Gastrocnemius medialis (tissue), 4 donors: ENCODE measurements around the gene CFAP119. TPM values are rescaled to one million over a fixed set of nuclear protein-coding genes. Genes with fewer than 3 reads are reported as not detected.

Source experiments
- ATAC-seq, 2 donors: fragments of 150-250 bp; one replicate each; pipeline ENCODE4 v1.9.1; 2016
- DNase-seq, 2 donors: peaks; one replicate each; pipeline ENCODE4 v3.0.0-alpha.2; 2019
- H3K27ac ChIP-seq, 4 donors: fragments of 200-600 bp; sonication (generic); 1 replicate in 1 of 4; 2 replicates in 3 of 4; pipeline ENCODE4 v1.5.1; 2016 to 2018; ENCODE audit warnings: mild to moderate bottlenecking in 2 of 4, moderate library complexity in 1 of 4
- H3K27me3 ChIP-seq, 3 donors: fragments of 200-600 bp; sonication (generic) in 2 of 3; 1 replicate in 1 of 3; 2 replicates in 2 of 3; pipeline versions ENCODE4 v1.5.1 to v1.6.0; 2016 to 2019; ENCODE audit warnings: mild to moderate bottlenecking in 1 of 3, moderate library complexity in 1 of 3
- H3K36me3 ChIP-seq, 2 donors: fragments of 200-600 bp; sonication (generic) in 1 of 2; one replicate each; pipeline ENCODE4 v1.5.1; 2017 to 2018
- H3K4me1 ChIP-seq, 2 donors: fragments of 200-600 bp; sonication (generic) in 1 of 2; one replicate each; pipeline ENCODE4 v1.5.1; 2016 to 2017; ENCODE audit warnings: mild to moderate bottlenecking in 2 of 2
- H3K4me3 ChIP-seq, 4 donors: fragments of 200-600 bp; sonication (generic) in 3 of 4; 1 replicate in 1 of 4; 2 replicates in 3 of 4; pipeline ENCODE4 v1.5.1; 2016 to 2019; ENCODE audit warnings: mild to moderate bottlenecking in 2 of 4
- H3K9me3 ChIP-seq, 3 donors: fragments of 200-600 bp; sonication (generic) in 2 of 3; 1 replicate in 1 of 3; 2 replicates in 2 of 3; pipeline ENCODE4 v1.5.1; 2016 to 2019
- CTCF ChIP-seq, 5 experiments: fragments of 450-650 bp in 3 of 5; fragments of 200-600 bp in 2 of 5; sonication (generic) in 2 of 5; IDR thresholded peaks in 4 of 5; conservative IDR thresholded peaks in 1 of 5; 1 replicate in 4 of 5; 2 replicates in 1 of 5; pipeline ENCODE4 v1.5.1; 2016 to 2019; ENCODE audit warnings: antibody characterized with exemption in 5 of 5, mild to moderate bottlenecking in 3 of 5, moderate library complexity in 3 of 5
- POLR2A ChIP-seq, 2 donors: fragments of 450-650 bp; IDR thresholded peaks; one replicate each; pipeline ENCODE4 v1.6.1; 2017; ENCODE audit warnings: antibody characterized with exemption in 2 of 2, mild to moderate bottlenecking in 2 of 2, moderate library complexity in 2 of 2
- in situ Hi-C, 4 donors: fragments of 200-750 bp; cut with MboI; loops; one replicate each; pipeline versions ENCODE4 v1.15.0 to v1.8.0; 2017; ENCODE audit warnings: low sequenced_read_pairs in 4 of 4
- intact Hi-C: fragments of 100-400 bp; cut with DNase I; formaldehyde crosslinking; loops from one replicate; pipeline ENCODE4 v1.15.1; 2023; ENCODE audit warnings: low total_unique reads
- total RNA-seq, 4 donors: library from RNA; depleted of rRNA; stranded (reverse); fragments of >200 nt; gene quantifications; one replicate each; pipeline versions ENCODE4 v1.1.0 to v1.2.3, GENCODE V29; 2016

Gene CFAP119
- total RNA-seq, 4 donors from 2014 or later, result 0.73 to 5.8 (median 1.7) TPM; not detected in 1

- Histone ChIP-seq H3K9me3 (no peaks in the 10 kb centered on the region), H3K27me3 (no peaks in the 10 kb centered on the region), H3K4me1 (peaks cover 3 to 4% of the 10 kb centered on the region in 2 donors), H3K36me3 (no peaks in the 10 kb centered on the region), H3K27ac (no peak overlapping the region), H3K4me3 (no peak overlapping the region)
- ATAC-seq (no peak), DNase-seq (no peak)
- TF ChIP-seq POLR2A (IDR thresholded peaks at IDR 0.05), result no peak
- TF ChIP-seq CTCF (IDR thresholded peaks at IDR 0.05 in 4 of 5, conservative IDR thresholded peaks at IDR 0.05 in 1 of 5), result no peak
- in situ Hi-C loops (no loop called here), intact Hi-C loops (no loop called here)
Measured at GRCh38 chr16:30793508-30794069, 31.7 kb upstream of the CFAP119 start.

GRCh38 chr16:30787613-30788378 lies 25.9 kb upstream of the CFAP119 start:
- peak in 1 of 2 donors; percentile 55 for ATAC-seq
- Histone ChIP-seq H3K27ac (peak overlapping the region; percentile 80 to 95 (median 91)), H3K4me1 (peaks cover 15 to 18% of the 10 kb centered on the region in 2 donors), H3K27me3 (no peaks in the 10 kb centered on the region), H3K4me3 (peak overlapping the region; percentile 73 to 95 (median 87)), H3K36me3 (peaks cover 0 to 10% of the 10 kb centered on the region in 2 donors), H3K9me3 (no peaks in the 10 kb centered on the region)
- intact Hi-C loops (loop anchor here (1.0 kb wide), 1 partner anchor 18 kb away; no protein-coding TSS in a partner anchor), in situ Hi-C loops (no loop called here)
- DNase-seq, result no peak
- peak in 1 of 5 experiments; percentile 4 for TF ChIP-seq CTCF (IDR thresholded peaks at IDR 0.05 in 4 of 5, conservative IDR thresholded peaks at IDR 0.05 in 1 of 5)
- no peak for TF ChIP-seq POLR2A (IDR thresholded peaks at IDR 0.05)

- intact Hi-C loops (loop anchor here (1.0 kb wide), 1 partner anchor 18 kb away; no protein-coding TSS in a partner anchor), in situ Hi-C loops (no loop called here)
- Histone ChIP-seq H3K9me3 (no peaks in the 10 kb centered on the region), H3K36me3 (peaks cover 0 to 17% of the 10 kb centered on the region in 2 donors), H3K27me3 (no peaks in the 10 kb centered on the region), H3K4me1 (peaks cover 15 to 18% of the 10 kb centered on the region in 2 donors), H3K27ac (peak within 1 kb of the TSS; percentile 80 to 95 (median 91)), H3K4me3 (peak within 1 kb of the TSS; percentile 73 to 95 (median 87))
- DNase-seq (peak in 1 of 2 donors; percentile 62), ATAC-seq (peak; percentile 73 to 78)
- peak in 2 of 5 experiments; percentile 10 to 11 for TF ChIP-seq CTCF (IDR thresholded peaks at IDR 0.05 in 4 of 5, conservative IDR thresholded peaks at IDR 0.05 in 1 of 5)
- TF ChIP-seq POLR2A (IDR thresholded peaks at IDR 0.05), result no peak
Measured at GRCh38 chr16:30786936-30787612, 25.2 kb upstream of the CFAP119 start, which contains the start of gene ZNF629. Gene ZNF629 (minus strand): TSS chr16:30787205. CDS start chr16:30784482, 2,723 bp downstream.

- DNase-seq (no peak), ATAC-seq (peak; percentile 37 to 47)
- in situ Hi-C loops (no loop called here), intact Hi-C loops (no loop called here)
- no peaks in the 10 kb centered on the region for H3K27me3 ChIP-seq
- TF ChIP-seq CTCF (IDR thresholded peaks at IDR 0.05 in 4 of 5, conservative IDR thresholded peaks at IDR 0.05 in 1 of 5) (no peak), POLR2A (IDR thresholded peaks at IDR 0.05) (no peak)
- no peaks in the 10 kb centered on the region for H3K9me3 ChIP-seq
- H3K4me3 ChIP-seq, result peak overlapping the region; percentile 73 to 95 (median 87)
- peaks cover 15 to 18% of the 10 kb centered on the region in 2 donors for H3K4me1 ChIP-seq
- peaks cover 0 to 25% of the 10 kb centered on the region in 2 donors for H3K36me3 ChIP-seq
- peak overlapping the region; percentile 80 to 95 (median 91) for H3K27ac ChIP-seq
Measured at GRCh38 chr16:30786115-30786935, 24.5 kb upstream of the CFAP119 start.
